Upper lobe of right lung (tissue), 1 donor: ENCODE measurements around the gene EID1. TPM values are rescaled to one million over a fixed set of nuclear protein-coding genes. Genes with fewer than 3 reads are reported as not detected.

Experiments
- ATAC-seq: fragments of 200-7000 bp; cut with Tn5 transposase; one replicate; pipeline ENCODE4 v1.9.1; 2020; ENCODE audit warnings: mild to moderate bottlenecking, moderate library complexity
- DNase-seq: peaks from one replicate; pipeline ENCODE4 v3.0.0-alpha.2; 2020
- H3K27ac ChIP-seq: fragments of 200-600 bp; one replicate; pipeline ENCODE4 v1.8.0; 2022
- H3K27me3 ChIP-seq: fragments of 200-600 bp; one replicate; pipeline ENCODE4 v1.8.0; 2022; ENCODE audit warnings: mild to moderate bottlenecking
- H3K36me3 ChIP-seq: fragments of 200-600 bp; one replicate; pipeline ENCODE4 v1.8.0; 2022
- H3K4me1 ChIP-seq: fragments of 200-600 bp; one replicate; pipeline ENCODE4 v1.8.0; 2022
- H3K4me3 ChIP-seq: fragments of 200-600 bp; one replicate; pipeline ENCODE4 v1.8.0; 2022; ENCODE audit warnings: mild to moderate bottlenecking
- H3K9me3 ChIP-seq: fragments of 200-600 bp; one replicate; pipeline ENCODE4 v1.8.0; 2022
- intact Hi-C: fragments of 100-400 bp; cut with DNase I; formaldehyde crosslinking; loops from one replicate; pipeline ENCODE4 v1.11.0; 2022
- total RNA-seq: library from RNA; stranded (reverse); fragmentation: NEBNext Ultra II Directional; extraction: Animal tissue kit (Norgen Biotek cat#: 25700); gene quantifications from one replicate; pipeline ENCODE4 v1.2.1, GENCODE V29; 2021
- TF ChIP-seq, protein P1 (sequence below): fragments of 200-600 bp; IDR thresholded peaks from one replicate; pipeline ENCODE4 v1.8.0; 2022; ENCODE audit warnings: antibody characterized with exemption
- donor health status: DM: no; HTN: yes; CAD: no; lungs with severe emphysema.

EID1 gene
- total RNA-seq, 1 donor from 2014 or later, result 95.3 TPM

GRCh38 chr15:48862705-48863104, 15.2 kb upstream of the EID1 start:
- H3K4me3 ChIP-seq, result no peak overlapping the region
- TF ChIP-seq, protein P1, sequence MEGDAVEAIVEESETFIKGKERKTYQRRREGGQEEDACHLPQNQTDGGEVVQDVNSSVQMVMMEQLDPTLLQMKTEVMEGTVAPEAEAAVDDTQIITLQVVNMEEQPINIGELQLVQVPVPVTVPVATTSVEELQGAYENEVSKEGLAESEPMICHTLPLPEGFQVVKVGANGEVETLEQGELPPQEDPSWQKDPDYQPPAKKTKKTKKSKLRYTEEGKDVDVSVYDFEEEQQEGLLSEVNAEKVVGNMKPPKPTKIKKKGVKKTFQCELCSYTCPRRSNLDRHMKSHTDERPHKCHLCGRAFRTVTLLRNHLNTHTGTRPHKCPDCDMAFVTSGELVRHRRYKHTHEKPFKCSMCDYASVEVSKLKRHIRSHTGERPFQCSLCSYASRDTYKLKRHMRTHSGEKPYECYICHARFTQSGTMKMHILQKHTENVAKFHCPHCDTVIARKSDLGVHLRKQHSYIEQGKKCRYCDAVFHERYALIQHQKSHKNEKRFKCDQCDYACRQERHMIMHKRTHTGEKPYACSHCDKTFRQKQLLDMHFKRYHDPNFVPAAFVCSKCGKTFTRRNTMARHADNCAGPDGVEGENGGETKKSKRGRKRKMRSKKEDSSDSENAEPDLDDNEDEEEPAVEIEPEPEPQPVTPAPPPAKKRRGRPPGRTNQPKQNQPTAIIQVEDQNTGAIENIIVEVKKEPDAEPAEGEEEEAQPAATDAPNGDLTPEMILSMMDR, result no peak
- no peak for DNase-seq
- H3K27ac ChIP-seq, result no peak overlapping the region
- intact Hi-C loops, result loop anchor here (10.0 kb wide), 1 partner anchor 282 kb away; no protein-coding TSS in a partner anchor
- H3K4me1 ChIP-seq, result no peaks in the 10 kb centered on the region
- peak; percentile 62 for ATAC-seq
- H3K36me3 ChIP-seq, result no peaks in the 10 kb centered on the region
- no peaks in the 10 kb centered on the region for H3K9me3 ChIP-seq
- H3K27me3 ChIP-seq, result no peaks in the 10 kb centered on the region

- Histone ChIP-seq H3K9me3 (no peaks in the 10 kb centered on the region), H3K27ac (no peak overlapping the region), H3K36me3 (no peaks in the 10 kb centered on the region), H3K4me3 (no peak overlapping the region), H3K4me1 (no peaks in the 10 kb centered on the region), H3K27me3 (no peaks in the 10 kb centered on the region)
- ATAC-seq, result no peak
- DNase-seq, result no peak
- intact Hi-C loops, result loop anchor here (10.0 kb wide), 1 partner anchor 279 kb away; no protein-coding TSS in a partner anchor
- TF ChIP-seq, protein P1, result no peak
Measured at GRCh38 chr15:48865370-48866079, 12.4 kb upstream of the EID1 start.

DNA sequence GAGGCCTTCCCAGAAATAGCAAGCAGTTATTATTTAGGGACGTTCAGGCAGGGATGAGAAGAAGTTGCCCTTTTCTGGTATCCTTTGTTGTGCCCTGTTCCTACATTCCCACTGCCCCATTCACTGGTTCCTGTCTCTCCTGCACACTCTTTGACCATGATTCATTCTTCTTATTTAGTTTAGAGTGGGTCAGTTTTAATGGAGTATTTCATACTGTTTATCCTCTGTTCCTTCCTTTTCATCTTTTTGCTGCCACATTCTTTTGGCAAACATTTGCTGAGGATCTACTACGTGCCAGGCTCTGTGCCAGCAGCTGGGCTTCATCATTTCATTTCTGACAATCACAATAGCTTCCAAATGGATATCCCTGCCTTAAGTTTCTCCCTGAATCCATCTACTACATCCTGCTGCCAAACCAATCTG, 11.8 kb upstream of the EID1 start:
- H3K36me3 ChIP-seq, result no peaks in the 10 kb centered on the region
- ATAC-seq (no peak), DNase-seq (no peak)
- no peak overlapping the region for H3K27ac ChIP-seq
- no peaks in the 10 kb centered on the region for H3K9me3 ChIP-seq
- no peak overlapping the region for H3K4me3 ChIP-seq
- no peaks in the 10 kb centered on the region for H3K27me3 ChIP-seq
- intact Hi-C loops, result loop anchor here (10.0 kb wide), 1 partner anchor 279 kb away; no protein-coding TSS in a partner anchor
- H3K4me1 ChIP-seq, result no peaks in the 10 kb centered on the region
- TF ChIP-seq, protein P1, result no peak

DNA sequence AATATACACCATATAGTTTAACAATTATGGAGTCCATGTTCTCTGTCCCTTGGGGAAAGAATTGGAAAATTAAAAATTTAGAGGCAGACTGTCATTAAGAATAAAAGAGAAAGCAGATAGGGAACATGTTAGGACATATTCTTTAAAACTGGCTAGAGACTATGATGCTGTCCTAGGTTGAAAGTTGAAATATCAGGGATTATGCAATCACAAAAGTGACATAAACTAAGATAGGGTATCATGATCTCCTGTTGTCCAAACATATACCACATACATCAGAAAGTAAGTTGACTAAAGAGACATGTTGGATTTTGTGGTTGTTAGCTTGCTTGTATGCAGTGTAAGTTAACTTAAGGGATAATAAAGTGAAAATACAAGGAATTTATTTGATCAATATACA, 9.9 kb upstream of the EID1 start:
- no peak overlapping the region for H3K4me3 ChIP-seq
- no peaks in the 10 kb centered on the region for H3K9me3 ChIP-seq
- no peak overlapping the region for H3K27ac ChIP-seq
- ATAC-seq (no peak), DNase-seq (no peak)
- no peaks in the 10 kb centered on the region for H3K4me1 ChIP-seq
- TF ChIP-seq, protein P1, result no peak
- H3K36me3 ChIP-seq, result no peaks in the 10 kb centered on the region
- H3K27me3 ChIP-seq, result no peaks in the 10 kb centered on the region
- intact Hi-C loops, result loop anchor here (10.0 kb wide), 1 partner anchor 277 kb away; no protein-coding TSS in a partner anchor

GRCh38 chr15:48868536-48868935, 9.4 kb upstream of the EID1 start:
- Histone ChIP-seq H3K9me3 (no peaks in the 10 kb centered on the region), H3K4me1 (no peaks in the 10 kb centered on the region), H3K4me3 (no peak overlapping the region), H3K27me3 (no peaks in the 10 kb centered on the region), H3K27ac (no peak overlapping the region), H3K36me3 (no peaks in the 10 kb centered on the region)
- TF ChIP-seq, protein P1, result no peak
- ATAC-seq, result no peak
- intact Hi-C loops, result loop anchor here (10.0 kb wide), 1 partner anchor 276 kb away; no protein-coding TSS in a partner anchor
- no peak for DNase-seq
